Measurements from ENCODE around the gene RASSF10. TPM values are rescaled to one million over a fixed set of nuclear protein-coding genes. Genes with fewer than 3 reads are reported as not detected.
"Not testable (repeated sequence)": the region's sequence is repeated elsewhere in the genome, so short reads cannot be mapped to it uniquely, and the experiment has no call there.

The RASSF10 gene
- total and polyA plus RNA-seq, 8 donors: 2.0 to 22.2 (median 15.6) TPM

GRCh38 chr11:13040969-13041561 is 31.9 kb downstream of the RASSF10 start:
- H3K27ac ChIP-seq: no peak overlapping the region
- H3K9me3 ChIP-seq: no peaks in the 10 kb centered on the region
- ATAC-seq (peak; percentile 66), DNase-seq (peak in 1 of 4 donors; percentile 21)
- H3K27me3 ChIP-seq: no peaks in the 10 kb centered on the region
- H3K36me3 ChIP-seq: no peaks in the 10 kb centered on the region
- intact Hi-C loops (cut with DNase I): no loop called here
- H3K4me1 ChIP-seq: no peaks in the 10 kb centered on the region
- TF ChIP-seq, protein P1, sequence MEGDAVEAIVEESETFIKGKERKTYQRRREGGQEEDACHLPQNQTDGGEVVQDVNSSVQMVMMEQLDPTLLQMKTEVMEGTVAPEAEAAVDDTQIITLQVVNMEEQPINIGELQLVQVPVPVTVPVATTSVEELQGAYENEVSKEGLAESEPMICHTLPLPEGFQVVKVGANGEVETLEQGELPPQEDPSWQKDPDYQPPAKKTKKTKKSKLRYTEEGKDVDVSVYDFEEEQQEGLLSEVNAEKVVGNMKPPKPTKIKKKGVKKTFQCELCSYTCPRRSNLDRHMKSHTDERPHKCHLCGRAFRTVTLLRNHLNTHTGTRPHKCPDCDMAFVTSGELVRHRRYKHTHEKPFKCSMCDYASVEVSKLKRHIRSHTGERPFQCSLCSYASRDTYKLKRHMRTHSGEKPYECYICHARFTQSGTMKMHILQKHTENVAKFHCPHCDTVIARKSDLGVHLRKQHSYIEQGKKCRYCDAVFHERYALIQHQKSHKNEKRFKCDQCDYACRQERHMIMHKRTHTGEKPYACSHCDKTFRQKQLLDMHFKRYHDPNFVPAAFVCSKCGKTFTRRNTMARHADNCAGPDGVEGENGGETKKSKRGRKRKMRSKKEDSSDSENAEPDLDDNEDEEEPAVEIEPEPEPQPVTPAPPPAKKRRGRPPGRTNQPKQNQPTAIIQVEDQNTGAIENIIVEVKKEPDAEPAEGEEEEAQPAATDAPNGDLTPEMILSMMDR (IDR thresholded peaks at IDR 0.05): no peak
- H3K4me3 ChIP-seq: no peak overlapping the region

- Histone ChIP-seq H3K27ac (no peak overlapping the region), H3K9me3 (no peaks in the 10 kb centered on the region), H3K36me3 (no peaks in the 10 kb centered on the region), H3K4me1 (no peaks in the 10 kb centered on the region), H3K27me3 (no peaks in the 10 kb centered on the region), H3K4me3 (no peak overlapping the region)
- peak in 1 of 4 donors; percentile 32 for DNase-seq
- TF ChIP-seq, protein P1 (IDR thresholded peaks at IDR 0.05): no peak
- ATAC-seq: peak; percentile 57
- intact Hi-C loops (cut with DNase I): no loop called here
Observed at GRCh38 chr11:13042873-13043342, 33.8 kb downstream of the RASSF10 start.

- ATAC-seq: peak; percentile 58
- no peak overlapping the region for H3K4me3 ChIP-seq
Observed at GRCh38 chr11:13043912-13044628, 35.0 kb downstream of the RASSF10 start.

DNA sequence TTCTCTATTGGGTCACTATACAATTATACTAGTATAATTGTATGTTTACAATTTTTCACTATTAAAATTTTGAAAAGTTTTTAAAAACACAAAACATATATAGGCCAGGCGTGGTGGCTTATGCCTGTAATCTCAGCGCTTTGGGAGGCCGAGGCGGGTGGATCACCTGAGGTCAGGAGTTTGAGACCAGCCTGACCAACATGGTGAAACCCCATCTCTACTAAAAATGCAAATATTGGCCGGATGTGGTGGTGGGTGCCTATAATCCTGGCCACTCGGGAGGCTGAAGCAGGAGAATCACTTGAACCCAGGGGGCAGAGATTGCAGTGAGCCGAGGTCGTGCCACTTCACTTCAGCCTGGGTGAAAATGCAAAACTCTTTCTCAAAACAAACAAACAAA is 36.0 kb downstream of the RASSF10 start:
- ATAC-seq; H3K9me3 ChIP-seq; DNase-seq; H3K36me3 ChIP-seq; H3K27ac ChIP-seq; H3K4me3 ChIP-seq; intact Hi-C loops (cut with DNase I); H3K27me3 ChIP-seq; H3K4me1 ChIP-seq: not testable (repeated sequence)

More at GRCh38 chr11:13043912-13044628, 35.0 kb downstream of the RASSF10 start:
- TF ChIP-seq, protein P1 (IDR thresholded peaks at IDR 0.05): no peak
- Histone ChIP-seq H3K27ac (no peak overlapping the region), H3K4me1 (no peaks in the 10 kb centered on the region), H3K9me3 (no peaks in the 10 kb centered on the region), H3K36me3 (no peaks in the 10 kb centered on the region), H3K27me3 (no peaks in the 10 kb centered on the region)
- intact Hi-C loops (cut with DNase I): no loop called here
- no peak for DNase-seq

DNA sequence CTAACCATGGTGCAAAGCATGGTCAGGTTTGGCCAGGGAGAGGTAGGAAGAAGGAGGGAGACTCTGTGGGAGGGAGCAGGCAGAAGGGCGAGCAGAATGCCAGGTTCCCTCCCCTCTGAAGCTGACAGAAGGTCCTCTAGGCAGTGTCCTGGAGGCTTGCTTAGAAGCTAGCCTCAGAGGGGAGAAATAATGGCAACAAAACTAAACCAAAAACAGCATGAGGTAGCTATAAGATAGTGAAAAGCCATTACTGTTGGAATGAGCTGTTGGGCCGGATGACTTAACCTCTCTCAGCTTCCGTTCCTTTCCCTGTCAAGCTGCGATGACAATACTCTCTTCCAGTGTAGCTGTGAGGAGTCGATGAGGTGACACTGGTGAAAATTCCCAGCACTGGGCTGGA is 36.6 kb downstream of the RASSF10 start:
- intact Hi-C loops (cut with DNase I): no loop called here
- no peak for DNase-seq
- no peaks in the 10 kb centered on the region for H3K4me1 ChIP-seq
- no peaks in the 10 kb centered on the region for H3K27me3 ChIP-seq
- no peak for ATAC-seq
- no peaks in the 10 kb centered on the region for H3K9me3 ChIP-seq
- no peaks in the 10 kb centered on the region for H3K36me3 ChIP-seq
- H3K4me3 ChIP-seq: no peak overlapping the region
- TF ChIP-seq, protein P1 (IDR thresholded peaks at IDR 0.05): no peak
- no peak overlapping the region for H3K27ac ChIP-seq

Data from left lung (tissue), 10 donors.